Transverse colon (tissue), 4 donors: Measurements from ENCODE around the gene BCL7C.

Experiments
- POLR2A ChIP-seq: fragments of 450-650 bp; IDR thresholded peaks from one replicate; pipeline ENCODE4 v1.6.1; 2016; ENCODE audit warnings: antibody characterized with exemption, mild to moderate bottlenecking, moderate library complexity
- POLR2AphosphoS5 ChIP-seq, 3 donors: sonication (generic); formaldehyde crosslinking; IDR thresholded peaks; one replicate each; pipeline ENCODE4 v1.6.1; 2016; ENCODE audit warnings: antibody characterized with exemption in 3 of 3
- TF ChIP-seq, protein P1 (sequence below), 5 experiments: fragments of 200-600 bp in 3 of 5; fragments of 450-650 bp in 2 of 5; sonication (generic) in 3 of 5; IDR thresholded peaks; 1 replicate in 2 of 5; 2 replicates in 3 of 5; pipeline ENCODE4 v1.5.1; 2016 to 2017; ENCODE audit warnings: antibody characterized with exemption in 5 of 5, inconsistent platforms in 3 of 5, mild to moderate bottlenecking in 2 of 5, moderate library complexity in 1 of 5

DNA sequence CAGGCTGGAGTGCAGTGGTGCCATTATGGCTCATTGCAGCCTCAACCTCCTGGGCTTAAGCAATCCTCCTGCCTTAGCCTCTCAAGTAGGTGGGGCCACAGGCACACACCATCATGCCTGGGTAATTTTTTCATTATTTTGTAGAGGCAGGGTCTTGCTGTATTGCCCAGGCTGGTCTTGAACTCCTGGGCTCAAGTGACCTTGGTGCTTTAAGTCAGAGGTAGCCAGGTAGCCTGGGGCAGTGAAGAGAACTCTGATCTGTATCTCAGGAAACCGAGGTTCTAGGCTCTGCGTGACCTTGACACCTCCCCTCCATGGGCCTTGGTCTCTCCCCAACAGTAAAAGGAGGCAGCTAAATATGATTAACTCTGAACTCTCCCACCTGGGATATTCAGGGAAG is 5.9 kb upstream of the BCL7C start:
- TF ChIP-seq POLR2A (no peak), POLR2AphosphoS5 (IDR thresholded peaks at IDR 0.05) (no peak)
- TF ChIP-seq, protein P1, sequence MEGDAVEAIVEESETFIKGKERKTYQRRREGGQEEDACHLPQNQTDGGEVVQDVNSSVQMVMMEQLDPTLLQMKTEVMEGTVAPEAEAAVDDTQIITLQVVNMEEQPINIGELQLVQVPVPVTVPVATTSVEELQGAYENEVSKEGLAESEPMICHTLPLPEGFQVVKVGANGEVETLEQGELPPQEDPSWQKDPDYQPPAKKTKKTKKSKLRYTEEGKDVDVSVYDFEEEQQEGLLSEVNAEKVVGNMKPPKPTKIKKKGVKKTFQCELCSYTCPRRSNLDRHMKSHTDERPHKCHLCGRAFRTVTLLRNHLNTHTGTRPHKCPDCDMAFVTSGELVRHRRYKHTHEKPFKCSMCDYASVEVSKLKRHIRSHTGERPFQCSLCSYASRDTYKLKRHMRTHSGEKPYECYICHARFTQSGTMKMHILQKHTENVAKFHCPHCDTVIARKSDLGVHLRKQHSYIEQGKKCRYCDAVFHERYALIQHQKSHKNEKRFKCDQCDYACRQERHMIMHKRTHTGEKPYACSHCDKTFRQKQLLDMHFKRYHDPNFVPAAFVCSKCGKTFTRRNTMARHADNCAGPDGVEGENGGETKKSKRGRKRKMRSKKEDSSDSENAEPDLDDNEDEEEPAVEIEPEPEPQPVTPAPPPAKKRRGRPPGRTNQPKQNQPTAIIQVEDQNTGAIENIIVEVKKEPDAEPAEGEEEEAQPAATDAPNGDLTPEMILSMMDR (IDR thresholded peaks at IDR 0.05): no peak
